Measurements from ENCODE around the gene EIF2S2.

The EIF2S2 gene

GRCh38 chr20:34045930-34046725, 65.9 kb downstream of the EIF2S2 start:
- no peak overlapping the region for H3K4me3 Mint-ChIP-seq
- H3K27me3 Mint-ChIP-seq: no peaks in the 10 kb centered on the region
- H3K36me3 Mint-ChIP-seq: no peaks in the 10 kb centered on the region
- H3K9me3 Mint-ChIP-seq (ENCODE audit: low read depth): no peaks in the 10 kb centered on the region
- peaks cover 80% of the 10 kb centered on the region for H3K4me1 Mint-ChIP-seq (ENCODE audit: low read depth)
- no peak overlapping the region for H3K27ac Mint-ChIP-seq

- Mint-ChIP-seq H3K27ac (no peak overlapping the region), H3K27me3 (no peaks in the 10 kb centered on the region)
Observed at GRCh38 chr20:34045294-34045693, 66.7 kb downstream of the EIF2S2 start.

GRCh38 chr20:34043025-34043424, 69.0 kb downstream of the EIF2S2 start:
- H3K27me3 Mint-ChIP-seq: no peaks in the 10 kb centered on the region
- H3K9me3 Mint-ChIP-seq (ENCODE audit: low read depth): no peaks in the 10 kb centered on the region
- no peaks in the 10 kb centered on the region for H3K36me3 Mint-ChIP-seq
- peaks cover 84% of the 10 kb centered on the region for H3K4me1 Mint-ChIP-seq (ENCODE audit: low read depth)
- H3K4me3 Mint-ChIP-seq: no peak overlapping the region
- H3K27ac Mint-ChIP-seq: peak overlapping the region; percentile 30

More at GRCh38 chr20:34045294-34045693, 66.7 kb downstream of the EIF2S2 start:
- H3K36me3 Mint-ChIP-seq: no peaks in the 10 kb centered on the region
- peaks cover 83% of the 10 kb centered on the region for H3K4me1 Mint-ChIP-seq (ENCODE audit: low read depth)
- H3K4me3 Mint-ChIP-seq: no peak overlapping the region
- no peaks in the 10 kb centered on the region for H3K9me3 Mint-ChIP-seq (ENCODE audit: low read depth)

GRCh38 chr20:34042262-34042661, 69.8 kb downstream of the EIF2S2 start:
- H3K9me3 Mint-ChIP-seq (ENCODE audit: low read depth): no peaks in the 10 kb centered on the region
- H3K27ac Mint-ChIP-seq: peak overlapping the region; percentile 70
- peaks cover 84% of the 10 kb centered on the region for H3K4me1 Mint-ChIP-seq (ENCODE audit: low read depth)
- no peak overlapping the region for H3K4me3 Mint-ChIP-seq
- no peaks in the 10 kb centered on the region for H3K36me3 Mint-ChIP-seq
- H3K27me3 Mint-ChIP-seq: no peaks in the 10 kb centered on the region

- Mint-ChIP-seq H3K27me3 (no peaks in the 10 kb centered on the region), H3K36me3 (no peaks in the 10 kb centered on the region), H3K9me3 (ENCODE audit: low read depth) (no peaks in the 10 kb centered on the region), H3K4me1 (ENCODE audit: low read depth) (peaks cover 90% of the 10 kb centered on the region), H3K27ac (peak overlapping the region; percentile 70), H3K4me3 (no peak overlapping the region)
Observed at GRCh38 chr20:34041226-34041625, 70.8 kb downstream of the EIF2S2 start.

- Mint-ChIP-seq H3K27ac (peak overlapping the region; percentile 70), H3K4me3 (peak overlapping the region; percentile 24), H3K27me3 (no peaks in the 10 kb centered on the region), H3K36me3 (no peaks in the 10 kb centered on the region), H3K4me1 (ENCODE audit: low read depth) (peaks cover 90% of the 10 kb centered on the region), H3K9me3 (ENCODE audit: low read depth) (no peaks in the 10 kb centered on the region)
Observed at GRCh38 chr20:34040300-34040995, 71.6 kb downstream of the EIF2S2 start.

Measured in activated naive CD8-positive, alpha-beta T cell (primary cell).